ENCODE results near the gene FCAR.
"Not testable (repeated sequence)": the region's sequence is repeated elsewhere in the genome, so short reads cannot be mapped to it uniquely, and the experiment has no call there.

Gene FCAR

GRCh38 chr19:54873990-54874389, at the start of gene FCAR:
Gene FCAR, plus strand, starts transcription at chr19:54874235. Its CDS starts 55 bp downstream, at chr19:54874290.
- no peak for DNase-seq

- not testable (repeated sequence) for DNase-seq
Observed at GRCh38 chr19:54824416-54824815, 49.6 kb upstream of the FCAR start.

GRCh38 chr19:54825326-54825725, 48.7 kb upstream of the FCAR start:
- DNase-seq: not testable (repeated sequence)

GRCh38 chr19:54828064-54828463, 46.0 kb upstream of the FCAR start:
- not testable (repeated sequence) for DNase-seq

- not testable (repeated sequence) for DNase-seq
Observed at GRCh38 chr19:54832496-54832895, 41.5 kb upstream of the FCAR start, which contains the start of gene KIR2DS4. Gene KIR2DS4, plus strand, starts transcription at chr19:54832676.

- DNase-seq: not testable (repeated sequence)
Observed at GRCh38 chr19:54835126-54835525, 38.9 kb upstream of the FCAR start.

GRCh38 chr19:54837522-54837921, 36.5 kb upstream of the FCAR start:
- DNase-seq: not testable (repeated sequence)

GRCh38 chr19:54843171-54843570, 30.9 kb upstream of the FCAR start:
- DNase-seq: not testable (repeated sequence)

- DNase-seq: not testable (repeated sequence)
Observed at GRCh38 chr19:54850061-54850640, 23.9 kb upstream of the FCAR start, which contains the start of gene KIR3DL2. Gene KIR3DL2, plus strand, starts transcription at chr19:54850443. Its CDS starts 33 bp downstream, at chr19:54850476.

- no peak for DNase-seq
Observed at GRCh38 chr19:54850930-54851329, 23.1 kb upstream of the FCAR start.

- DNase-seq: no peak
Observed at GRCh38 chr19:54851353-54851752, 22.7 kb upstream of the FCAR start.

GRCh38 chr19:54855241-54855640, 18.8 kb upstream of the FCAR start:
- not testable (repeated sequence) for DNase-seq

- DNase-seq: not testable (repeated sequence)
Observed at GRCh38 chr19:54858476-54858875, 15.6 kb upstream of the FCAR start.

- not testable (repeated sequence) for DNase-seq
Observed at GRCh38 chr19:54859421-54859820, 14.6 kb upstream of the FCAR start.

GRCh38 chr19:54863459-54863858, 10.6 kb upstream of the FCAR start:
- DNase-seq: not testable (repeated sequence)

GRCh38 chr19:54871696-54872095, 2.3 kb upstream of the FCAR start:
- DNase-seq: no peak

- DNase-seq: no peak
Observed at GRCh38 chr19:54875506-54875905, 1.5 kb downstream of the FCAR start.

GRCh38 chr19:54877471-54877870, 3.4 kb downstream of the FCAR start:
- DNase-seq: no peak

GRCh38 chr19:54881884-54882283, 7.8 kb downstream of the FCAR start:
- DNase-seq: no peak

GRCh38 chr19:54882758-54883157, 8.7 kb downstream of the FCAR start:
- DNase-seq: no peak

GRCh38 chr19:54883228-54883627, 9.2 kb downstream of the FCAR start:
- no peak for DNase-seq

GRCh38 chr19:54888239-54888638, 14.2 kb downstream of the FCAR start:
- DNase-seq: no peak

- DNase-seq: no peak
Observed at GRCh38 chr19:54889566-54889965, 15.5 kb downstream of the FCAR start.

GRCh38 chr19:54893406-54893805, 19.4 kb downstream of the FCAR start:
- no peak for DNase-seq

GRCh38 chr19:54894106-54894505, 20.1 kb downstream of the FCAR start:
- not testable (repeated sequence) for DNase-seq

Measured in NCI-H1417 (cell line).